Eye (tissue), 1 donor: ENCODE measurements around the gene ZC3H12D.

ENCODE experiments used
- DNase-seq: peaks from one replicate; pipeline ENCODE4 v3.0.0-alpha.2; 2015

ZC3H12D gene

GRCh38 chr6:149440735-149441671 lies 43.8 kb downstream of the ZC3H12D start:
- DNase-seq = no peak

GRCh38 chr6:149439626-149440025 lies 45.2 kb downstream of the ZC3H12D start:
- DNase-seq = no peak

GRCh38 chr6:149438855-149439254 lies 46.0 kb downstream of the ZC3H12D start:
- DNase-seq = no peak

- no peak for DNase-seq
Measured at GRCh38 chr6:149437212-149437611, 47.6 kb downstream of the ZC3H12D start.

GRCh38 chr6:149436647-149437046 lies 48.2 kb downstream of the ZC3H12D start:
- no peak for DNase-seq

GRCh38 chr6:149435919-149436586 lies 48.8 kb downstream of the ZC3H12D start:
- DNase-seq = no peak

GRCh38 chr6:149433881-149434280 lies 50.9 kb downstream of the ZC3H12D start:
- DNase-seq = no peak

- DNase-seq = no peak
Measured at GRCh38 chr6:149433405-149433804, 51.4 kb downstream of the ZC3H12D start.

GRCh38 chr6:149431905-149432775 lies 52.7 kb downstream of the ZC3H12D start:
- DNase-seq = peak; percentile 97

GRCh38 chr6:149429427-149430360 lies 55.1 kb downstream of the ZC3H12D start:
- DNase-seq = no peak

- DNase-seq = no peak
Measured at GRCh38 chr6:149428606-149429005, 56.2 kb downstream of the ZC3H12D start.

GRCh38 chr6:149425754-149426153 lies 59.1 kb downstream of the ZC3H12D start:
- DNase-seq = no peak

GRCh38 chr6:149425224-149425623 lies 59.6 kb downstream of the ZC3H12D start:
- no peak for DNase-seq

- DNase-seq = no peak
Measured at GRCh38 chr6:149423964-149424440, 60.8 kb downstream of the ZC3H12D start.

- no peak for DNase-seq
Measured at GRCh38 chr6:149422581-149422980, 62.2 kb downstream of the ZC3H12D start.

GRCh38 chr6:149421132-149421531 lies 63.7 kb downstream of the ZC3H12D start:
- DNase-seq = no peak

- no peak for DNase-seq
Measured at GRCh38 chr6:149419696-149420404, 65.0 kb downstream of the ZC3H12D start.

GRCh38 chr6:149414821-149415220 lies 70.0 kb downstream of the ZC3H12D start:
- no peak for DNase-seq

GRCh38 chr6:149414009-149414408 lies 70.8 kb downstream of the ZC3H12D start:
- DNase-seq = no peak

GRCh38 chr6:149410557-149410956 lies 74.3 kb downstream of the ZC3H12D start:
- no peak for DNase-seq

- DNase-seq = no peak
Measured at GRCh38 chr6:149409617-149410016, 75.2 kb downstream of the ZC3H12D start.
